ACC112 (cell line): ENCODE data around the gene VRK1.

Source experiments
- H2AFZ ChIP-seq: fragments of 200-600 bp; sonication (generic); one replicate; pipeline ENCODE4 v1.6.0; 2017; ENCODE audit warnings: antibody characterized with exemption, low read length; ENCODE audit not compliant: unreplicated experiment
- H3K27ac ChIP-seq: fragments of 200-600 bp; sonication (generic); 2 replicates; pipeline ENCODE4 v1.5.1; 2014; ENCODE audit warnings: low read depth, mild to moderate bottlenecking, antibody characterized with exemption, low read length, moderate library complexity
- H3K27me3 ChIP-seq: fragments of 200-600 bp; sonication (generic); 2 replicates; pipeline ENCODE4 v1.6.1; 2014; ENCODE audit warnings: mild to moderate bottlenecking, antibody characterized with exemption, low read length, moderate library complexity, mixed read lengths; ENCODE audit not compliant: insufficient read depth
- H3K36me3 ChIP-seq: fragments of 200-600 bp; sonication (generic); 2 replicates; pipeline ENCODE4 v1.6.1; 2016; ENCODE audit warnings: mild to moderate bottlenecking, antibody characterized with exemption, low read length, moderate library complexity, mixed read lengths; ENCODE audit not compliant: insufficient read depth
- H3K4me1 ChIP-seq: fragments of 200-600 bp; sonication (generic); one replicate; pipeline ENCODE4 v1.6.1; 2016; ENCODE audit warnings: low read length, mixed read lengths; ENCODE audit not compliant: insufficient read depth, unreplicated experiment, control insufficient read depth
- H3K4me3 ChIP-seq: fragments of 200-600 bp; sonication (generic); 2 replicates; pipeline ENCODE4 v1.5.1; 2014; ENCODE audit warnings: mild to moderate bottlenecking, low read depth, low read length
- H3K79me2 ChIP-seq: fragments of 200-600 bp; sonication (generic); one replicate; pipeline ENCODE4 v1.6.0; 2016; ENCODE audit warnings: low read length; ENCODE audit not compliant: control insufficient read depth, unreplicated experiment, insufficient read depth

The VRK1 gene

GRCh38 chr14:96823652-96824051 is 26.5 kb downstream of the VRK1 start:
- Histone ChIP-seq H3K27ac (peak overlapping the region; percentile 62; the same call in 1 of the 2 replicates), H3K36me3 (peaks cover 4% of the 10 kb centered on the region; the same call in 1 of the 2 replicates), H2AFZ (no peak overlapping the region), H3K4me1 (peaks cover 8% of the 10 kb centered on the region), H3K27me3 (no peaks in the 10 kb centered on the region), H3K4me3 (no peak overlapping the region), H3K79me2 (peaks cover 80% of the 10 kb centered on the region)

GRCh38 chr14:96824283-96824682 is 27.1 kb downstream of the VRK1 start:
- peak overlapping the region; percentile 37; the same call in 1 of the 2 replicates for H3K4me3 ChIP-seq
- H3K36me3 ChIP-seq, result peaks cover 4% of the 10 kb centered on the region; the same call in 1 of the 2 replicates
- H3K27ac ChIP-seq, result peak overlapping the region; percentile 62
- H3K4me1 ChIP-seq, result peaks cover 8% of the 10 kb centered on the region
- H3K27me3 ChIP-seq, result no peaks in the 10 kb centered on the region
- H2AFZ ChIP-seq, result no peak overlapping the region
- H3K79me2 ChIP-seq, result peaks cover 79% of the 10 kb centered on the region

GRCh38 chr14:96826818-96827217 is 29.6 kb downstream of the VRK1 start:
- no peak overlapping the region for H3K27ac ChIP-seq
- H3K27me3 ChIP-seq, result no peaks in the 10 kb centered on the region
- H2AFZ ChIP-seq, result no peak overlapping the region
- H3K36me3 ChIP-seq, result peaks cover 13% of the 10 kb centered on the region
- H3K4me1 ChIP-seq, result peaks cover 8% of the 10 kb centered on the region
- no peak overlapping the region for H3K4me3 ChIP-seq
- H3K79me2 ChIP-seq, result peaks cover 83% of the 10 kb centered on the region

GRCh38 chr14:96827290-96827689 is 30.1 kb downstream of the VRK1 start:
- peaks cover 13% of the 10 kb centered on the region for H3K36me3 ChIP-seq
- H3K4me1 ChIP-seq, result peaks cover 8% of the 10 kb centered on the region
- no peak overlapping the region for H2AFZ ChIP-seq
- H3K4me3 ChIP-seq, result no peak overlapping the region
- no peaks in the 10 kb centered on the region for H3K27me3 ChIP-seq
- H3K27ac ChIP-seq, result no peak overlapping the region
- H3K79me2 ChIP-seq, result peaks cover 85% of the 10 kb centered on the region

- peaks cover 18% of the 10 kb centered on the region for H3K36me3 ChIP-seq
- H2AFZ ChIP-seq, result no peak overlapping the region
- H3K4me1 ChIP-seq, result peaks cover 7% of the 10 kb centered on the region
- H3K27ac ChIP-seq, result no peak overlapping the region
- H3K79me2 ChIP-seq, result peaks cover 81% of the 10 kb centered on the region
- no peak overlapping the region for H3K4me3 ChIP-seq
- no peaks in the 10 kb centered on the region for H3K27me3 ChIP-seq
Measured at GRCh38 chr14:96829791-96830190, 32.6 kb downstream of the VRK1 start.

GRCh38 chr14:96830946-96831345 is 33.8 kb downstream of the VRK1 start:
- Histone ChIP-seq H3K27me3 (no peaks in the 10 kb centered on the region), H3K4me1 (no peaks in the 10 kb centered on the region), H2AFZ (no peak overlapping the region), H3K27ac (no peak overlapping the region), H3K79me2 (peaks cover 74% of the 10 kb centered on the region), H3K36me3 (peaks cover 18% of the 10 kb centered on the region), H3K4me3 (no peak overlapping the region)

GRCh38 chr14:96832351-96832750 is 35.2 kb downstream of the VRK1 start:
- H3K79me2 ChIP-seq, result peaks cover 61% of the 10 kb centered on the region
- no peaks in the 10 kb centered on the region for H3K4me1 ChIP-seq
- no peak overlapping the region for H3K4me3 ChIP-seq
- H3K27me3 ChIP-seq, result no peaks in the 10 kb centered on the region
- no peak overlapping the region for H2AFZ ChIP-seq
- H3K27ac ChIP-seq, result no peak overlapping the region
- H3K36me3 ChIP-seq, result peaks cover 23% of the 10 kb centered on the region

GRCh38 chr14:96838449-96838848 is 41.3 kb downstream of the VRK1 start:
- no peak overlapping the region for H2AFZ ChIP-seq
- H3K4me1 ChIP-seq, result no peaks in the 10 kb centered on the region
- no peak overlapping the region for H3K27ac ChIP-seq
- H3K79me2 ChIP-seq, result peaks cover 11% of the 10 kb centered on the region
- H3K27me3 ChIP-seq, result no peaks in the 10 kb centered on the region
- H3K4me3 ChIP-seq, result no peak overlapping the region
- H3K36me3 ChIP-seq, result peaks cover 18% of the 10 kb centered on the region

GRCh38 chr14:96839251-96839650 is 42.1 kb downstream of the VRK1 start:
- Histone ChIP-seq H3K4me1 (no peaks in the 10 kb centered on the region), H3K4me3 (no peak overlapping the region), H3K79me2 (peaks cover 13% of the 10 kb centered on the region), H2AFZ (no peak overlapping the region), H3K27ac (no peak overlapping the region), H3K27me3 (no peaks in the 10 kb centered on the region), H3K36me3 (peaks cover 21% of the 10 kb centered on the region)

- no peaks in the 10 kb centered on the region for H3K4me1 ChIP-seq
- peaks cover 23% of the 10 kb centered on the region for H3K36me3 ChIP-seq
- no peaks in the 10 kb centered on the region for H3K27me3 ChIP-seq
- H3K27ac ChIP-seq, result no peak overlapping the region
- H2AFZ ChIP-seq, result no peak overlapping the region
- H3K79me2 ChIP-seq, result peaks cover 16% of the 10 kb centered on the region
- H3K4me3 ChIP-seq, result no peak overlapping the region
Measured at GRCh38 chr14:96843137-96843536, 46.0 kb downstream of the VRK1 start.

- H3K4me3 ChIP-seq, result no peak overlapping the region
Measured at GRCh38 chr14:96844857-96845570, 47.8 kb downstream of the VRK1 start.

More at GRCh38 chr14:96844857-96845570, 47.8 kb downstream of the VRK1 start:
- Histone ChIP-seq H3K36me3 (peaks cover 9% of the 10 kb centered on the region; the same call in 1 of the 2 replicates), H3K79me2 (peaks cover 13% of the 10 kb centered on the region), H3K4me1 (no peaks in the 10 kb centered on the region), H3K27me3 (no peaks in the 10 kb centered on the region), H3K27ac (no peak overlapping the region), H2AFZ (no peak overlapping the region)
